Measurements from ENCODE around the gene PLA2G6. TPM values are rescaled to one million over a fixed set of nuclear protein-coding genes. Genes with fewer than 3 reads are reported as not detected.

The PLA2G6 gene
- total RNA-seq, 6 donors from 2014 or later, result 21.1 to 295 (median 47.5) TPM

DNA sequence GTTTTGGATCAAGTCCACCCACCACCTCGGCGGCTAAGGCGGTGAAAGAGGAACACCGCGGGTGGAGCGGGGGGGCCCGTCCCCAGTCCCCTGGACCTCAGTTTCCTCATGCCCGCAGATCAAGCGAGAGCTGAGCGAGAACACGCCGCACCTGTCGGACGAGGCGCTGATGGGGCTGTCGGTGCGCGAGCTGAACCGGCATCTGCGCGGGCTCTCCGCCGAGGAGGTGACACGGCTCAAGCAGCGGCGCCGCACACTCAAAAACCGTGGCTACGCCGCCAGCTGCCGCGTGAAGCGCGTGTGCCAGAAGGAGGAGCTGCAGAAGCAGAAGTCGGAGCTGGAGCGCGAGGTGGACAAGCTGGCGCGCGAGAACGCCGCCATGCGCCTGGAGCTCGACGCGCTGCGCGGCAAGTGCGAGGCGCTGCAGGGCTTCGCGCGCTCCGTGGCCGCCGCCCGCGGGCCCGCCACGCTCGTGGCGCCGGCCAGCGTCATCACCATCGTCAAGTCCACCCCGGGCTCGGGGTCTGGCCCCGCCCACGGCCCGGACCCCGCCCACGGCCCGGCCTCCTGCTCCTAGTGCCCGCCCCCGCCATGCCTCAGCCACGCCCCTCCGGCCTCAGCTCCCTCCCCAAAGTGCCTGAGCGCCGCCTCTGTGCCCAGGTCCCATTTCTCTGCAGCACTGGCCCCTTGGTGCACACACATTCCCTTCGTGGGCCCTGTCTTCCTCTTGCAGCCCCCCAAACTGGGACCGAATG, 32.8 kb upstream of the PLA2G6 start:
- H3K27me3 ChIP-seq, result no peaks in the 10 kb centered on the region
- no peaks in the 10 kb centered on the region for H3K9me3 ChIP-seq
- ATAC-seq (ENCODE audit: low FRiP score in 2 of 2), result peak; percentile 54 to 59
- DNase-seq, result peak; percentile 80 to 95
- H3K4me3 ChIP-seq, result peak overlapping the region in 3 of 4 donors; percentile 21 to 45 (median 32)
- peaks cover 26 to 51% (median 34%) of the 10 kb centered on the region in 4 donors for H3K4me1 ChIP-seq
- peak overlapping the region in 3 of 4 donors; percentile 3 to 72 (median 51) for H3K27ac ChIP-seq
- 62 to 63% methylated on average over 53 to 74 of the region's 81 CpGs for WGBS, 2 donors
- TF ChIP-seq POLR2AphosphoS5 (IDR thresholded peaks at IDR 0.05), result peak in 1 of 2 donors; percentile 4
- TF ChIP-seq, protein P1, sequence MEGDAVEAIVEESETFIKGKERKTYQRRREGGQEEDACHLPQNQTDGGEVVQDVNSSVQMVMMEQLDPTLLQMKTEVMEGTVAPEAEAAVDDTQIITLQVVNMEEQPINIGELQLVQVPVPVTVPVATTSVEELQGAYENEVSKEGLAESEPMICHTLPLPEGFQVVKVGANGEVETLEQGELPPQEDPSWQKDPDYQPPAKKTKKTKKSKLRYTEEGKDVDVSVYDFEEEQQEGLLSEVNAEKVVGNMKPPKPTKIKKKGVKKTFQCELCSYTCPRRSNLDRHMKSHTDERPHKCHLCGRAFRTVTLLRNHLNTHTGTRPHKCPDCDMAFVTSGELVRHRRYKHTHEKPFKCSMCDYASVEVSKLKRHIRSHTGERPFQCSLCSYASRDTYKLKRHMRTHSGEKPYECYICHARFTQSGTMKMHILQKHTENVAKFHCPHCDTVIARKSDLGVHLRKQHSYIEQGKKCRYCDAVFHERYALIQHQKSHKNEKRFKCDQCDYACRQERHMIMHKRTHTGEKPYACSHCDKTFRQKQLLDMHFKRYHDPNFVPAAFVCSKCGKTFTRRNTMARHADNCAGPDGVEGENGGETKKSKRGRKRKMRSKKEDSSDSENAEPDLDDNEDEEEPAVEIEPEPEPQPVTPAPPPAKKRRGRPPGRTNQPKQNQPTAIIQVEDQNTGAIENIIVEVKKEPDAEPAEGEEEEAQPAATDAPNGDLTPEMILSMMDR (IDR thresholded peaks at IDR 0.05), result peak in 4 of 6 experiments; percentile 13 to 46 (median 41)
- peak in 2 of 4 donors; percentile 17 to 33 for TF ChIP-seq POLR2A (IDR thresholded peaks at IDR 0.05)
- no peak for TF ChIP-seq EP300 (IDR thresholded peaks at IDR 0.05)
- peaks cover 0 to 32% (median 8%) of the 10 kb centered on the region in 4 donors for H3K36me3 ChIP-seq

DNA sequence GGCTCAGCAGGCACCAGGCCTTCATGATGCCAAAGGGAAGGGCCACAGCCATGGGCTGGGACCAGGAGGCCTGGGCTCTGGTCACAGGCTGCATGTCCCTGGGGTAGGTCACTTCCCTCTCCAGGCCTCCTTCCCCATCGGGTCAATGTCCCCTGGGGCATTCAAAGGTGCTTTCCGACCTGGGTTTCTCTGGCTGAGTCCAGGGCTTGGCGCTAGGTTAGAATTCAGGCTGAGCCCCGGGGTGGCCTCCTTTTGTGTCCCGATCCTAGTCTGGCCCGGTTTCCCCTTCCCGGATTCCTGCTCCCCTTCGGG, 32.3 kb upstream of the PLA2G6 start:
- H3K27me3 ChIP-seq, result no peaks in the 10 kb centered on the region
- peak overlapping the region in 3 of 4 donors; percentile 3 to 72 (median 51) for H3K27ac ChIP-seq
- TF ChIP-seq EP300 (IDR thresholded peaks at IDR 0.05), result no peak
- TF ChIP-seq, protein P1 (IDR thresholded peaks at IDR 0.05), result no peak
- no peak for TF ChIP-seq POLR2AphosphoS5 (IDR thresholded peaks at IDR 0.05)
- no peak for TF ChIP-seq POLR2A (IDR thresholded peaks at IDR 0.05)
- H3K4me3 ChIP-seq, result peak overlapping the region in 3 of 4 donors; percentile 21 to 45 (median 32)
- ATAC-seq (ENCODE audit: low FRiP score in 2 of 2) (peak in 1 of 2 donors; percentile 23), DNase-seq (no peak)
- H3K9me3 ChIP-seq, result no peaks in the 10 kb centered on the region
- peaks cover 20 to 46% (median 29%) of the 10 kb centered on the region in 4 donors for H3K4me1 ChIP-seq
- WGBS, 2 donors, result 57 to 71% methylated on average over 4 to 8 of the region's 8 CpGs
- peaks cover 0 to 32% (median 8%) of the 10 kb centered on the region in 4 donors for H3K36me3 ChIP-seq

DNA sequence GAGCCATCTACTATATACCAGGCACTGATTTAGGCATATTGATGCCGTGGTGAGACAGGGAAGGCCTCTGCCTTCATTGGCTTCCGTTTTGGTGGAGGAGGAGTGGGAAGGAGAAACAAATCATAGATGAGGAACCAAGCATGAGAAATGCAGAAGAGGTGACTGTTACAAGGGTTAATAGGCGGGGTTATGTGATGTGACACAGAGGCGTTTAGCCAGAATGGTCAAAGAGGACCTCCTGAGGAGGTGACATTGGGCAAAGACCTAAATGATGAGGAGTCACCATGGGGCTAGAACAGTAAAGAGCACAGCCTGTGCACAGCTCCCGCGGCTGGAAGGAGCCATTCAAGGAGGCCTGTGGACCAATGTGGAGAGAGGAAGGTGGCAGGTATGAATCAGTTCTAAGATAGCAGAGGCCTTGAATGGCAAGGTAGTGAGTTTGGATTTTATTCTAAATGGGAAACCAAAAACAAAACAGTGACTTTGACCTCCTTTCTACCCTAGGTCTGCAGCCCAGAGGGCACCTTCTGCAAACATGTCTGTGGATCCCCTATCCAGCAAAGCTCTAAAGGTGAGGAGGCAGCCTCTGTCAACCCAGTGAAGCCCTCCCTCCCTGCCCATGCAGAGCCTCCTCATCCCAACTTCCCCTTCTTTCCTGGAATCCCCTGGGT, 31.8 kb upstream of the PLA2G6 start:
- H3K27me3 ChIP-seq, result no peaks in the 10 kb centered on the region
- 79 to 80% methylated on average over 6 of the region's 6 CpGs for WGBS, 2 donors
- DNase-seq (no peak), ATAC-seq (ENCODE audit: low FRiP score in 2 of 2) (peak in 1 of 2 donors; percentile 9)
- no peaks in the 10 kb centered on the region for H3K9me3 ChIP-seq
- peaks cover 15 to 41% (median 25%) of the 10 kb centered on the region in 4 donors for H3K4me1 ChIP-seq
- H3K27ac ChIP-seq, result peak overlapping the region in 1 of 4 donors; percentile 72
- TF ChIP-seq, protein P1 (IDR thresholded peaks at IDR 0.05), result no peak
- no peak for TF ChIP-seq EP300 (IDR thresholded peaks at IDR 0.05)
- no peak for TF ChIP-seq POLR2A (IDR thresholded peaks at IDR 0.05)
- no peak for TF ChIP-seq POLR2AphosphoS5 (IDR thresholded peaks at IDR 0.05)
- H3K36me3 ChIP-seq, result peaks cover 0 to 35% (median 8%) of the 10 kb centered on the region in 4 donors
- H3K4me3 ChIP-seq, result peak overlapping the region in 1 of 4 donors; percentile 21

DNA sequence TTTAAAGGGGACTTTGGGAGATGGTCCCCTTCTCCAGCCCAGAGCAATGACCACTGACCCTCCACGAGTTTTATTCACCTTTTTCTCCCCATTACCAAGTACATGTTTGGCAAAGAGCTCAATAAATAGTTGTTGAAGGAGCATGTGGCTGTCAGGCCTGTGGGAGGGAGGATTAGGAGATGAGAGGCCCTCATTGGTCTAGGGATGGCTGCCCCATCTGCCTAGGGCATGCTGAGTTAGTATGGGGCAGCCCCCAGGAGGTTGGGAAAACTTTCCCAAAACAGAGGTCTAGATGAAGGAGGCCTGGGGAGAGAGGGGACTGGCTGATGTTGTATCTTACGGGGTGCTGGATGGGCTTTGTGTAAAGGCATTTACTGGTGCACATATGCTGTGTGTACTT, 30.8 kb upstream of the PLA2G6 start:
- no peak for DNase-seq
- ATAC-seq (ENCODE audit: low FRiP score in 2 of 2), result no peak
- Histone ChIP-seq H3K27me3 (no peaks in the 10 kb centered on the region), H3K27ac (peak overlapping the region in 1 of 4 donors; percentile 52), H3K36me3 (peaks cover 0 to 41% (median 8%) of the 10 kb centered on the region in 4 donors), H3K9me3 (no peaks in the 10 kb centered on the region), H3K4me3 (no peak overlapping the region), H3K4me1 (peaks cover 7 to 31% (median 18%) of the 10 kb centered on the region in 4 donors)
- 66 to 82% methylated on average over 2 of the region's 2 CpGs for WGBS, 2 donors
- TF ChIP-seq, protein P1 (IDR thresholded peaks at IDR 0.05), result no peak

Measured in upper lobe of left lung (tissue), 6 donors.